ENCODE measurements around the gene WDR86.

WDR86 gene

DNA sequence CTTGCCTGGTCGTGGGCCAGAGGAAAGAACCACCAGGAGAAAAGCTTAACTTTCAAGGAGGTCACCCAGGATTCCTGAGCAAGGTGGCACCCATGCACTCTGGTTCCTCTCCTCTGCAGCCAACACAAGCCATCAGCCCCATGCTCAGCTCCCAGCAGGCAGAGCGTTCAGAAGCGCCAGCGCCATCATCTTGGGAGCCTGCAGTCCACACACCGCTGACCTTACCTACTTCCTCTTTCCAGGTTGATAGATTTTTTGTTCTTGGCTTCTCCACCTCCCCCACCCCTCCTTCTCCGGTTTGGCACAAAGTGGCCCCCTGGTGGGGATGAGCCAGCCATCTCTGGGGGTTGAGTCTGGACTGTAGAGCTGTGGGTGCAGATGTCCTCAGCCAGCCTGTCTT, 1.7 kb upstream of the WDR86 start:
- no peak overlapping the region for H3K4me3 ChIP-seq (ENCODE audit: low read depth, low read length)
- TF ChIP-seq, protein P1, sequence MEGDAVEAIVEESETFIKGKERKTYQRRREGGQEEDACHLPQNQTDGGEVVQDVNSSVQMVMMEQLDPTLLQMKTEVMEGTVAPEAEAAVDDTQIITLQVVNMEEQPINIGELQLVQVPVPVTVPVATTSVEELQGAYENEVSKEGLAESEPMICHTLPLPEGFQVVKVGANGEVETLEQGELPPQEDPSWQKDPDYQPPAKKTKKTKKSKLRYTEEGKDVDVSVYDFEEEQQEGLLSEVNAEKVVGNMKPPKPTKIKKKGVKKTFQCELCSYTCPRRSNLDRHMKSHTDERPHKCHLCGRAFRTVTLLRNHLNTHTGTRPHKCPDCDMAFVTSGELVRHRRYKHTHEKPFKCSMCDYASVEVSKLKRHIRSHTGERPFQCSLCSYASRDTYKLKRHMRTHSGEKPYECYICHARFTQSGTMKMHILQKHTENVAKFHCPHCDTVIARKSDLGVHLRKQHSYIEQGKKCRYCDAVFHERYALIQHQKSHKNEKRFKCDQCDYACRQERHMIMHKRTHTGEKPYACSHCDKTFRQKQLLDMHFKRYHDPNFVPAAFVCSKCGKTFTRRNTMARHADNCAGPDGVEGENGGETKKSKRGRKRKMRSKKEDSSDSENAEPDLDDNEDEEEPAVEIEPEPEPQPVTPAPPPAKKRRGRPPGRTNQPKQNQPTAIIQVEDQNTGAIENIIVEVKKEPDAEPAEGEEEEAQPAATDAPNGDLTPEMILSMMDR (IDR thresholded peaks at IDR 0.05; ENCODE audit: borderline replicate concordance, insufficient read depth, low read depth, low read length) = no peak

DNA sequence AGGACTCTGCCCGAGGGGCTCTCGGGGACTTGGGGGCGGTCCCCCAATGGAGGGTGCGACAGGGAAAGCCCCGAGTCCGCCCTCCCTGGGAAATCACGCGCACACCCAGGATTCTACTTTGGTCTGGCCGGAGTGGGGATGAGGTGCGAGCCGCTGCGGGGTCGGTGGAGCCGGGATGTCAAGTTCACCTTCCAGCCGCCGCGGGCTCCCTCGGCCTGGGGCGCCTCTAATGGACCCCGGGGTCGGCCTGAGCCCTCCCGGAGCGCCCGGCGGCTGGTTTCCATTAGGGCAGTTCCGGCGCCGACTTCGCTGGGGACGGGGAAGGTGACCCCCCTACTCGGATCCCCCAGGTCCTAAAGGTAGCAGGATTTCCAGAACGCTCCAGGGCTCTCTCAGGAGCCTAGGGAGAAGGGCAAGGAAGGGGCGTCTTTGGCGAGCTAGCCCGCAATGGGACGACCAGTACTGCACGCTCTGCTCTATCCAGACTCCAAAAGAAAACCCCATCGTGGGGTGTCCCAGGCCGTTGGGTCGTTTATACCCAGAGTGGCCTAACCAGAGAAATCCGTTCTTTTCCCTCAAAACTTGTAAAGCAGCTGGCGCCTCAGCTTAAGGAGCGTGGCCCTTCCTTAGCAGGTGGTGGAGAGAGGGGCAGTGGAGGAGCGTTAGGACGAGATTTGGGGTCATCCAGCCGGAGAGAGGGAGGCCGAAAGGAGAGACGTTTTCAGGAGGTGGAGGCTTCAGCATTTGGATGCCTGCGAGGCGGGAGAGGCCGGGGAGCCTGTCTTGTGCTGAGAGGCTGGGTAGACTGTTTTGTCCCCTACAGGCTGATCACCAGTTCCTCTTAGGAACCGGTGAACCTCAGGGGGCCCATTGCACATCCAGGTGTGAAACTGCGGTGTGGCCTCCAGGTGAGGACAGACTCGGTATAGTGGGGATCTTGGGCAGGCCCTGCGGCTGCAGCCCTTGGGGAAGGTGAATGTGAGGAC, 860 bp upstream of the WDR86 start:
- no peak overlapping the region for H3K4me3 ChIP-seq (ENCODE audit: low read depth, low read length)
- TF ChIP-seq, protein P1 (IDR thresholded peaks at IDR 0.05; ENCODE audit: borderline replicate concordance, insufficient read depth, low read depth, low read length) = no peak

DNA sequence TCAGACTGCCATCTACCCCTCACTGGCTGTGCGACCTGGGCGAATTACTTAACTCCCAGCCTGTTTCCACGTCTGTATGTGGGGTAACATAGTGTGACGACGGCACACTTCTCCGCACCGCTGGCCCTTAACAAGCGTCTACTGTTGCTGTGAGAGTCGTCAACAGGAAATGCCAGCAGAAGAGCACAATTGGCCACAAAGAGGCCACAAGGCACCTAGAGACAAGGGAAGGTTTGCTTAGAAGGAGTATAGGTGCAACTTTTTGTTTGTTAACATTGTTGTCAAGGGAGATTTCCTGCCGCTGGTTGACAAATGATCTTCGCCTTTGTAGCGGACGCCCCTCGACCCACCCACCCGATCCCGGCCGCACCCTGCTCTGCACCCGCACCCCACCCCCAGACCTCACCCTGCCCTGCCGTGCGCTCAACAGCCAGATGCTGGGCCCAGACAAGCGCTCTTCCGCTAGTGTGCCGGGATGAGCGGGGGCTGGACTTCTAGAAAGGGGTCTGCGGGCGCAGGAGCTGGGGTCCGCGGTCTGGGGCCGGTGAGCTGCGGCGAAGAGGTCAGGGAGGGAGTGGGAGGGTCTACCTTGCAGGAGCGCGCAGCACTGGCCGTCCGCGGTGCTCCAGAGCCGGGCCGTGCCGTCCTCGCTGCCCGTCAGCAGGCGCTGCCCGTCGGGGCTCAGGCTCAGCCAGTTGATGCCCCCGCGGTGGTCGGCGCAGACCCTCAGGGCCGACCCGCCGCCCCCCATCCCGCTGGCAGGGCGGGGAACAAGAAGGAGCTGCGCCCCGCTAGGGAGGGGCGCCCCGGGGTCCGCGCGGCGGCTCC, 785 bp downstream of the WDR86 start:
- TF ChIP-seq, protein P1 (IDR thresholded peaks at IDR 0.05; ENCODE audit: borderline replicate concordance, insufficient read depth, low read depth, low read length) = no peak
- no peak overlapping the region for H3K4me3 ChIP-seq (ENCODE audit: low read depth, low read length)

DNA sequence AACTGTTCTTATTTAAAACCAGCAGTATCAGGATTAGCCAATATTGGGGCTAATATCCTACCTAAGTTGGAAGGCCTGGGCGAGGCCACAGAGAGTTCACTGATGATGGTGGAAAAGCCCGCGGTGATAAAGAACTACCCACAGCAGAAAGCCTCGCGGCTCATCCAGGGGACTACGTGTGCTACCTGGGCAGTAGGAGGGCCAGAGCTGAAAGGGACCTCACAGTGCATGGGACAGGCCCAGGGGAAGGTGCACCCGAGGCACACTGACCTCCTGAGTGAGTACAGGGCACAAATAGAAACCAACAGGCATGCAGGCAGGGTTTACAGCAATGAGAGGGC, 1.4 kb downstream of the WDR86 start:
- H3K4me3 ChIP-seq (ENCODE audit: low read depth, low read length) = no peak overlapping the region
- TF ChIP-seq, protein P1 (IDR thresholded peaks at IDR 0.05; ENCODE audit: borderline replicate concordance, insufficient read depth, low read depth, low read length) = no peak

DNA sequence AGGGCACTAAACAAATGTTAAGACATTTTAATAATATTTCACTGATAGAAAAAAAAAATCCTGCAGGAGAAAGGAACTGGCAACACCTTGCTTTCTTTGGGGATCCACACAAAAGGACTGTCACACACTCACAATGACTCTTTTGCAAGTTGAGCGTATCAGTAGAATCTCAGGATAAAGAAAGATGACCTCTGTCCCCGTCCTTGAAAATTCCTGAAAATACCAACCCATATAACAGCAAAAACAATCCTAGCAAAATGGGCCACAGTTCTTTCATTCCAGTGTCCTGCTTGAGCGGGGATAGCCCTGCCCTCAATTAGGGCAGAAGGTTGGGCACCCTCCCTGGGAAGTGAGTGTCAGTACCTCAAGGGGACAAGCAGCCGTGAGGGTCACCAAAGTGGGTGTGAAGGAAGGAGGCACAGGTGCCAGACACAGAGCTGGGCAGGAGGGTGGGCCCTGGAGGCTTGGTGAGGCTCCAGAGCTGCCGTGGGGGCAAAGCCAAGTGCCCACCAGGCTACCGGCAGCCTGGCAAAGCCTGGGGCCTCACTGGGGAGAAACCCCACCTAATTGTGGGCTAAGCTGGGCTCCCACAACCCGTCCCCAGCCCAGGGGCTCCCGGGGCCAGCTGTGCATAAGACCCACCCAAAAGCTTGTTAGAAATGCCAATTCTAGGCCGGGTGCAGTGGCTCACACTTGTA, 2.8 kb downstream of the WDR86 start:
- no peak overlapping the region for H3K4me3 ChIP-seq (ENCODE audit: low read depth, low read length)
- TF ChIP-seq, protein P1 (IDR thresholded peaks at IDR 0.05; ENCODE audit: borderline replicate concordance, insufficient read depth, low read depth, low read length) = no peak

DNA sequence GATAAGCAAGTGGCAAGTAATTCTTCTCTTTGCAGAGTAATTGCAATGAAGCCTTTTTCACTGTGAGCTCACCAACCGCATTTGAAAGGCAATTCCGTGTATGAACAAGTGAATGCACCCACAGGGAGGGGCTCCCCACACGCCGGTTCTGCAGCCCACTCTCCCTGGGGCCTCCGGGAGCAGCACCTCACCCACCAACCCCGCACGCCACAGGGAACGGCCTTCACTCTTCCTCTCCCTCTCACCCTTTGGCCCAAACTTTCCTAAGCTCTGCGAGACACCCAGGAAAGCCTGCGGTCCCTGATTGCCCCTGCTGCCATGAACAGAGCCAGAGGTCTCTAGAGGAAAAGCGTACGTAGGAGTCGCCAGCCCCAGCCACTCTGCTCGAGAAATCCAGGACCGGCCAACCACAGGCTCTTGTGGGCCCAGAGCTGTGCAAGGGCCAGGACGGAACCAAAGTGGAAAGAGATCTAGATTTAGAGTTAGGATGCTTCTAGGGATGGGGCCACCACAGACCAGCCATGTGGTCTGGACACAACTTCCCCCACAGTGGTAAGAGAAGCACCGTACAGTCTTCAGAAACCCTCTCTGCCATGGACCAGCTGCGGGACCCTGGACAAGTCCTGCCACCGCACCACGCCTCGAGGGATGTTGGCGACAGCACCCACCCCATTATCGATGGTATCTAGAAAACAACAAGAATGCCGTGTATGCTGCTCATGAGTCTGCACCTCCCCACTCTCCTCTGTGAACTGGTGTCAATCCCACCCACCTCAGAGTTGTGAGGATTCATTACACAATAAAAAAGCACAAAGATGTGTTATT, 3.6 kb downstream of the WDR86 start:
- TF ChIP-seq, protein P1 (IDR thresholded peaks at IDR 0.05; ENCODE audit: borderline replicate concordance, insufficient read depth, low read depth, low read length) = no peak
- H3K4me3 ChIP-seq (ENCODE audit: low read depth, low read length) = no peak overlapping the region
